Activated T-cell treated with anti-CD3 and anti-CD28 coated beads, Interleukin-2, amount 50 U/mL, for 48 hours (primary cell): Measurements from ENCODE around the gene KLHDC8B.

Experiments
- DNase-seq, 2 experiments: peaks; one replicate each; pipeline ENCODE4 v3.0.0-alpha.2; 2020

KLHDC8B gene

DNA sequence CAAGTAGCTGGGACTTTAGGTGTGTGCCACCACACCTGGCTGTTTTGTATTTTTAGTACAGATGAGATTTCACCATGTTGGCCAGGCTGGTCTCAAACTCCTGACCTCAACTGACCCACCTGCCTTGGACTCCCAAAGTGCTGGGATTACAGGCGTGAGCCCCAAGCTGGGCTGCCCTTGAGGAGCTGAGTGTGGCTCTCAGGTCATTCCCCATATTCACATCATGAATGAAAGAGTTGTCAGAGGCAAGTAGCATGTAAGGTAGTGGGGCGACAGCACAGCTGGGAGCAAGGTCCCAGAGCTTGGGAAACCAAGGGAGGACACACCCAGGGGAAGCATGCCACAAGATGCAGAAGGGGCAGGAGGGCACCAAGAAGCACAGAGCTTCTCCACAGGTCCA is 10.2 kb upstream of the KLHDC8B start:
- DNase-seq, result no peak

- DNase-seq, result peak; percentile 47 to 48
These were observed 9.4 kb upstream of the KLHDC8B start for GRCh38 chr3:49161808-49162530.

DNA sequence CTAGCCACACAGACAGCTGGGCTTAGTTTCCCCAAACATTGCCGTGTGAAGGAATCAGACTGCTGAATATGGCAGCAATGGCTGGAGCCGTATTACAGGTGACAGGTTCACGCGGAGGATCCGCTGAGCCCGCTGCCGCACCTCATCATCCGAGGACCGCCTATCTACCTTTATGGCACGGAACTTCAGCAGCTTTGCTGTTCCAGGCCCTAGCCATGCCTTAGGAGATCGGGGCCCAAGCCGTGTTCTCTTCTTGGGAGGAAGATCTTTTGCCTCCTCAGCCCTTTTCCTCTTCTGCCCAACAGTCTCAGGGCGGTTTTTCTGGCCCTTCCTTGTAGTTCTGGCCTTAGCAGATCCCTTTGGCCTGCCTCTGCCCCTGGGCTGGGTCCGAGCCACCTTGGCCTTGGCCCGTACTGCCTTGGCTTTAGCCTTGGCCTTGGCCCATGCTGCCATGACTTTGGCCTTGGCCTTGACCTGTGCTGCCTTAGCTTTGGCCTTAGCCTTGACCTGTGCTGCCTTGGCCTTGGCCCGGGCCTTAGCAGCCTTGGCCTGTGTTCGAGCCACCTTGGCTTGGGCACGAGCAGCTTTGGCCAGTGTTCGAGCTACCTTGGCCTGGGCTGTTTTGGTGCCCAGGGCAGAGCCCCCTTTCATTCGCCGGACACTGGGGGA is 8.5 kb upstream of the KLHDC8B start:
- DNase-seq, result no peak

DNA sequence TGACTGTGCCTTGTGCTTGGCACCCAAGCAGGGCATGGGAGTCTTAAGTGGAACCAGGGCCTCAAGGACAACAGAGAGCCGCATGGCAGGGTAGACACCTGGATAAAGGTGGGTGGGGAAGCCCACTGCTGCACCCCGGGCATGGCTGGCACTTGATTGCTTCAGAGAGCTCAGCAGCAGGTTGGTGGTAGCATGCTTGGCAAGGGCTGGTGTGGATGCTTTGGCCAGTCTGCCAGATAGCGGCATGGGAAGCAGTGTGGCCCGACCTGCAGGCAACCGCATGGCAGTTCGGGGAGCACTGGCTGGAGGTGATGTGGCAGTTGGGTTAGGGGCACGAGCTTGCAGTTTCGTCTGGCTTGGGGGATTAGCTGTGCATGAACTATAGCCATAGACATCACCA is 7.8 kb upstream of the KLHDC8B start:
- no peak for DNase-seq

GRCh38 chr3:49164983-49165720 is 6.2 kb upstream of the KLHDC8B start:
- DNase-seq, result no peak

GRCh38 chr3:49165771-49166751 is 5.3 kb upstream of the KLHDC8B start, which contains the start of gene CCDC71:
Gene CCDC71 (minus strand): TSS chr3:49166331. CDS start chr3:49164208, 2,123 bp downstream.
- DNase-seq, result peak; percentile 83 to 88

GRCh38 chr3:49166752-49167556 is 4.4 kb upstream of the KLHDC8B start:
- no peak for DNase-seq

DNA sequence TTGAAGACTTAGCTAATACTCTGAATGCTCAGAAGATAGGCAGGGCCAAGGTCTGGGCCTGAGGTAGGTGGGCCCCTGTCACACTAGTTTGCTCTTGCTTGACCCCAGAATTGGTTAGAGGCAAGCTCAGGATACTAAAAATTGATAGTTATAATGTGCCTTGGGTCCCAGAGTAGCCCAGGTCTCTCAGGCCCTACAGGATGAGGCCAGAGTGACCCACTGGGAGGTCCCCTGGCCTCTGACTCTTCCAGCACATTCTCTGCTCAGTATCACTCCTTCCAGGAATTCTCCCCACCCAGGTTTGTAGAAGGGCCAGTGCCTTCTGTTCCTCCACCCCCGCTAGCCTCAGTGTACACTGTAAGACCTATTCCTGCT is 667 bp upstream of the KLHDC8B start:
- DNase-seq, result no peak

DNA sequence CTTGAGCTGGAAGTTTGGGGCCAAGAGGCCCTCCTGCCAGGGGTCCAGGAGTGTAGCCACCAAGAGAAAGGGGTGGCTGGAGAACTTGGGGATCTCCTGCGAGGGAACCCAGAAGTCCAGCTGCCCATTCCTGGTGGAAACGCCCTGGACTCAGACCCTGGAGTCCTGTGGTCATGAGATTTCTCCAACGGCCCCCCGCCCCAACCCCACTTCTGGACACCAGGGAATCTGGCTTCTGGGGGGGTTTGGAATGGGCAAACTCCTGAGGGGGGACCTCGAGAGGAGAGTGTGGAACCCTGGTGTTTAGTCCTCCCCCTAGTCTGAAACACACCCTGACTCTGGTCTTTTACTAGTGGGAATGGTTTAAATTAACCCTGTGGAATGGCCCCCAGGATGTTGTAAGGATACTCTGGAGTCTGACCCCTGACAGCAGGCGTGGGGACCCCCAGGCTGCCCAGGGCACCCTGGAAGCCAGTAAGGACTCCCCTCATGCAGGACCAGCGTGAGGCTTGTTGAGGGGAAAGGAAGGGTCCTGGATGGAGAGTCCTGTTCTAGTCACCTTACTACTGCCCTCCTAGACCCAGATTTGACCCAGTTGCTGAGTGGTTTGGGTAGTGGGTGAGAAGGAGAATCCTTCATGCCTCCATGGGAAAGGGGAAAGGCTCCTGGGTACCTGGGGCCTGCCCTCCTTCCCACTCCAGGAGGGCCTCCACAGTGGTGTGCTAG is 540 bp downstream of the KLHDC8B start:
- DNase-seq, result no peak

DNA sequence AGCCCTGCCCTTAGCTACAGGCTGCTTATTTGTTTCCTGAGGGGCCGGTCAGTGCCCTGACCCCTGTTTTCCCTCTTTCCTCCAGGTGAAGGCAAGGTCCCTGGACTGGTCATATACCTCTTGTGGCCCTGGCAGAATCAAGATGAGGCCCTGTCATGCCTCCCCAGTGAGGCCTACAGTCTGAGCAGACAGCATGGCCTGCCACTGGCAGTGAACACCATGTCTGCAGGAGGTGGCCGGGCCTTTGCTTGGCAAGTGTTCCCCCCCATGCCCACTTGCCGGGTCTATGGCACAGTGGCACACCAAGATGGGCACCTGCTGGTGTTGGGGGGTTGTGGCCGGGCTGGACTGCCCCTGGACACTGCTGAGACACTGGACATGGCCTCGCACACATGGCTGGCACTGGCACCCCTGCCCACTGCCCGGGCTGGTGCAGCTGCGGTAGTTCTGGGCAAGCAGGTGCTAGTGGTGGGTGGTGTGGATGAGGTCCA is 1.2 kb downstream of the KLHDC8B start:
- no peak for DNase-seq

GRCh38 chr3:49173116-49173791 is 1.9 kb downstream of the KLHDC8B start:
- DNase-seq, result no peak

- no peak for DNase-seq
These were observed 2.4 kb downstream of the KLHDC8B start for GRCh38 chr3:49173792-49174170.

DNA sequence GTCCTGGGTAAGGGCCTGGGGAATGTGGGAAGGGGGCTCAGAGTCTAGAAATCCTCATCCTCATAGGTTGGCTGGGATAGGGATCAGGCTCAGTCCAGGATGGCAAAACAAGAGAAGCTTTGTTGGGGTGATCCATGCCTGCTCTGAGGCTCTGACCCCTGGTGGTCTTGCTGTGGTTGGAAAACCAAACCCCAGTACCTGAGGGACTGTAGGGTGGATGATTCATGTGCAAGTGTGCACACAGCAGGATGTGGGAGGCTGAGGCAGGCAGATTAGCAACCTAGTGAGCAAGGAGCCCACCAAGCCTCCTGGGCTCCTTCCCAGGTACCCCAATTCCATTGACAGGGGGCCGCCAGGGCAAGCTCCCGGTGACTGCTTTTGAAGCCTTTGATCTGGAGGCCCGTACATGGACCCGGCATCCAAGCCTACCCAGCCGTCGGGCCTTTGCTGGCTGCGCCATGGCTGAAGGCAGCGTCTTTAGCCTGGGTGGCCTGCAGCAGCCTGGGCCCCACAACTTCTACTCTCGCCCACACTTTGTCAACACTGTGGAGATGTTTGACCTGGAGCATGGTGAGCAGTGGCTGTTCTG is 3.1 kb downstream of the KLHDC8B start:
- DNase-seq, result peak in 1 of 2 experiments; percentile 24

- DNase-seq, result no peak
These were observed 4.1 kb downstream of the KLHDC8B start for GRCh38 chr3:49175530-49175929.

- no peak for DNase-seq
These were observed 5.7 kb downstream of the KLHDC8B start for GRCh38 chr3:49177073-49177472.

DNA sequence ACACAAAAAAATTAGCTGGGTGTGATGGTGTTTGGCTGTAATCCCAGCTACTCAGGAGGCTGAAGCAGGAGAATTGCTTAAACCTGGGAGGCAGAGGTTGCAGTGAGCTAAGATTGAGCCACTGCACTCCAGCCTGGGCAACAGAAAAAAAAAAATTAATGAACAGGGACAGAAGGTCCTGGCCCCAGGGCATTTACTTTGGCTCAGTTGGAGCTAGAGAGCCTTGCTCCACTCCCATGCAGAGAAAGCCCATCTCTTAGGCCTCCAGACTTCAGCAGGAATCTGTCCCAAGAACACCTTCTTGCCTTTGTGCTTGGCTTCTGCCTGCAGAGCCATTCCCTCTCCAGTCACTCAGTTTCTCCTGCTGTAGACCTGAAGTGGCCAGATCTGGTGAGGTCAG is 8.7 kb downstream of the KLHDC8B start:
- no peak for DNase-seq

DNA sequence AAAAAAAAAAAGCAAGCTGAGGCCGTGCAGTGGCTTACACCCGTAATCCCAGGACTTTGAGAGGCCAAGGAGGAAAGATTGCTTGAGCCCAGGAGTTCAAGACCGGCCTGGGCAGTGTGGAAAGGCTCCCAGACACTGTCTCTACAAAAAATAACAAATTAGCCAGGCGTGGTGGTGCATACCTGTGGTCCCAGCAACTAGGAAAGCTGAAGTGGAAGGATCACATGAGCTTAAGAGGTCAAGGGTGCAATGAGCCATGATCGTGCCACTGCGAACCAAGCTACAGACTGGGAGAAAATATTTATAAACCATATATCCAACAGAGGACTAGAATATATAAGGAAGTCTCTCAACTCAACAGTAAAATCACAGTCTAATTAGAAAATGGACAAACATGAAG is 10.0 kb downstream of the KLHDC8B start:
- no peak for DNase-seq

- no peak for DNase-seq
These were observed 11.3 kb downstream of the KLHDC8B start for GRCh38 chr3:49182682-49183081.

- no peak for DNase-seq
These were observed 12.5 kb downstream of the KLHDC8B start for GRCh38 chr3:49183873-49184272.

GRCh38 chr3:49191741-49192140 is 20.3 kb downstream of the KLHDC8B start:
- DNase-seq, result no peak
